Measurements from ENCODE around the gene CSNK1A1. TPM values are rescaled to one million over a fixed set of nuclear protein-coding genes. Genes with fewer than 3 reads are reported as not detected.

The CSNK1A1 gene
- total and polyA plus RNA-seq, 4 donors: 43.0 to 108 (median 78.2) TPM

GRCh38 chr5:149572576-149573231, 21.5 kb upstream of the CSNK1A1 start:
- H3K27ac ChIP-seq (ENCODE audit: low read depth in 1 of 2, low read length in 2 of 2): no peak overlapping the region
- DNase-seq (ENCODE audit: low spot score): no peak
- H3K9ac ChIP-seq (ENCODE audit: low read depth in 1 of 2, low read length in 2 of 2): no peak overlapping the region
- no peaks in the 10 kb centered on the region for H3K27me3 ChIP-seq (ENCODE audit: control insufficient read depth in 4 of 4, insufficient read depth in 4 of 4, low read length in 3 of 4)
- no peaks in the 10 kb centered on the region for H3K36me3 ChIP-seq (ENCODE audit: control insufficient read depth in 4 of 4, insufficient read depth in 3 of 4, low read depth in 1 of 4, low read length in 3 of 4)
- TF ChIP-seq GABPA (IDR thresholded peaks at IDR 0.05 in 1 of 2, conservative IDR thresholded peaks at IDR 0.05 in 1 of 2) (no peak), FOXA1 (IDR thresholded peaks at IDR 0.05) (no peak), RAD21 (IDR thresholded peaks at IDR 0.05) (no peak), FOXA2 (IDR thresholded peaks at IDR 0.05) (no peak), EGR1 (IDR thresholded peaks at IDR 0.05; ENCODE audit: low read depth in 2 of 2) (no peak), HNF4A (conservative IDR thresholded peaks at IDR 0.05) (no peak), ZBTB33 (IDR thresholded peaks at IDR 0.05) (no peak), JUND (IDR thresholded peaks at IDR 0.05) (no peak), MAX (IDR thresholded peaks at IDR 0.05) (no peak), REST (IDR thresholded peaks at IDR 0.05) (no peak), RXRA (IDR thresholded peaks at IDR 0.05) (no peak), HNF4G (IDR thresholded peaks at IDR 0.05) (no peak)
- H3K9me3 ChIP-seq (ENCODE audit: control insufficient read depth in 4 of 4, low read length in 3 of 4): no peaks in the 10 kb centered on the region
- H3K4me1 ChIP-seq (ENCODE audit: control insufficient read depth in 4 of 4, insufficient read depth in 4 of 4, low read length in 3 of 4): no peaks in the 10 kb centered on the region
- no peak overlapping the region for H3K4me3 ChIP-seq (ENCODE audit: low read depth in 1 of 3, low read length in 3 of 3)
- 88% methylated on average over 4 of the region's 4 CpGs for WGBS

- TF ChIP-seq REST (IDR thresholded peaks at IDR 0.05) (no peak), ATF3 (IDR thresholded peaks at IDR 0.05) (no peak), HNF4A (conservative IDR thresholded peaks at IDR 0.05) (no peak), SP1 (IDR thresholded peaks at IDR 0.05) (no peak)
- DNase-seq (ENCODE audit: low spot score): no peak
- H3K36me3 ChIP-seq (ENCODE audit: control insufficient read depth in 4 of 4, insufficient read depth in 3 of 4, low read depth in 1 of 4, low read length in 3 of 4): no peaks in the 10 kb centered on the region
- no peak overlapping the region for H3K4me3 ChIP-seq (ENCODE audit: low read depth in 1 of 3, low read length in 3 of 3)
- H3K9ac ChIP-seq (ENCODE audit: low read depth in 1 of 2, low read length in 2 of 2): no peak overlapping the region
- no peaks in the 10 kb centered on the region for H3K27me3 ChIP-seq (ENCODE audit: control insufficient read depth in 4 of 4, insufficient read depth in 4 of 4, low read length in 3 of 4)
- H3K9me3 ChIP-seq (ENCODE audit: control insufficient read depth in 4 of 4, low read length in 3 of 4): no peaks in the 10 kb centered on the region
- H3K4me1 ChIP-seq (ENCODE audit: control insufficient read depth in 4 of 4, insufficient read depth in 4 of 4, low read length in 3 of 4): no peaks in the 10 kb centered on the region
- no peak overlapping the region for H3K27ac ChIP-seq (ENCODE audit: low read depth in 1 of 2, low read length in 2 of 2)
Observed at GRCh38 chr5:149572170-149572569, 20.9 kb upstream of the CSNK1A1 start.

Measured in liver (tissue), 9 donors.